ACC112 (cell line): ENCODE results near the gene KCNMA1.

Experiments
- H2AFZ ChIP-seq: fragments of 200-600 bp; sonication (generic); one replicate; pipeline ENCODE4 v1.6.0; 2017; ENCODE audit warnings: antibody characterized with exemption, low read length; ENCODE audit not compliant: unreplicated experiment
- H3K27ac ChIP-seq: fragments of 200-600 bp; sonication (generic); 2 replicates; pipeline ENCODE4 v1.5.1; 2014; ENCODE audit warnings: low read depth, mild to moderate bottlenecking, antibody characterized with exemption, low read length, moderate library complexity
- H3K27me3 ChIP-seq: fragments of 200-600 bp; sonication (generic); 2 replicates; pipeline ENCODE4 v1.6.1; 2014; ENCODE audit warnings: mild to moderate bottlenecking, antibody characterized with exemption, low read length, moderate library complexity, mixed read lengths; ENCODE audit not compliant: insufficient read depth
- H3K36me3 ChIP-seq: fragments of 200-600 bp; sonication (generic); 2 replicates; pipeline ENCODE4 v1.6.1; 2016; ENCODE audit warnings: mild to moderate bottlenecking, antibody characterized with exemption, low read length, moderate library complexity, mixed read lengths; ENCODE audit not compliant: insufficient read depth
- H3K4me1 ChIP-seq: fragments of 200-600 bp; sonication (generic); one replicate; pipeline ENCODE4 v1.6.1; 2016; ENCODE audit warnings: low read length, mixed read lengths; ENCODE audit not compliant: insufficient read depth, unreplicated experiment, control insufficient read depth
- H3K4me3 ChIP-seq: fragments of 200-600 bp; sonication (generic); 2 replicates; pipeline ENCODE4 v1.5.1; 2014; ENCODE audit warnings: mild to moderate bottlenecking, low read depth, low read length
- H3K79me2 ChIP-seq: fragments of 200-600 bp; sonication (generic); one replicate; pipeline ENCODE4 v1.6.0; 2016; ENCODE audit warnings: low read length; ENCODE audit not compliant: control insufficient read depth, unreplicated experiment, insufficient read depth

Gene KCNMA1

GRCh38 chr10:77259171-77259874, 378.3 kb downstream of the KCNMA1 start:
- Histone ChIP-seq H3K4me1 (peaks cover 10% of the 10 kb centered on the region), H3K36me3 (no peaks in the 10 kb centered on the region), H3K4me3 (no peak overlapping the region), H2AFZ (no peak overlapping the region), H3K27me3 (no peaks in the 10 kb centered on the region), H3K79me2 (no peaks in the 10 kb centered on the region), H3K27ac (no peak overlapping the region)

GRCh38 chr10:77256346-77256745, 381.3 kb downstream of the KCNMA1 start:
- H3K4me1 ChIP-seq, result peaks cover 10% of the 10 kb centered on the region
- H3K27ac ChIP-seq, result no peak overlapping the region
- H2AFZ ChIP-seq, result no peak overlapping the region
- no peaks in the 10 kb centered on the region for H3K27me3 ChIP-seq
- no peaks in the 10 kb centered on the region for H3K79me2 ChIP-seq
- no peak overlapping the region for H3K4me3 ChIP-seq
- H3K36me3 ChIP-seq, result no peaks in the 10 kb centered on the region

GRCh38 chr10:77253556-77254064, 384.0 kb downstream of the KCNMA1 start:
- no peaks in the 10 kb centered on the region for H3K79me2 ChIP-seq
- no peaks in the 10 kb centered on the region for H3K27me3 ChIP-seq
- no peaks in the 10 kb centered on the region for H3K36me3 ChIP-seq
- no peak overlapping the region for H2AFZ ChIP-seq
- no peak overlapping the region for H3K27ac ChIP-seq
- H3K4me1 ChIP-seq, result peaks cover 10% of the 10 kb centered on the region
- H3K4me3 ChIP-seq, result no peak overlapping the region

GRCh38 chr10:77253147-77253545, 384.5 kb downstream of the KCNMA1 start:
- Histone ChIP-seq H3K79me2 (no peaks in the 10 kb centered on the region), H3K27me3 (no peaks in the 10 kb centered on the region), H3K27ac (no peak overlapping the region), H3K4me3 (no peak overlapping the region), H2AFZ (no peak overlapping the region), H3K36me3 (no peaks in the 10 kb centered on the region), H3K4me1 (peaks cover 10% of the 10 kb centered on the region)

- no peak overlapping the region for H3K27ac ChIP-seq
Measured at GRCh38 chr10:77252380-77253146, 385.0 kb downstream of the KCNMA1 start.

GRCh38 chr10:77251297-77252013, 386.2 kb downstream of the KCNMA1 start:
- H2AFZ ChIP-seq, result no peak overlapping the region
- H3K4me1 ChIP-seq, result peaks cover 23% of the 10 kb centered on the region
- H3K27ac ChIP-seq, result no peak overlapping the region
- no peaks in the 10 kb centered on the region for H3K27me3 ChIP-seq
- no peak overlapping the region for H3K4me3 ChIP-seq
- no peaks in the 10 kb centered on the region for H3K36me3 ChIP-seq
- H3K79me2 ChIP-seq, result no peaks in the 10 kb centered on the region

More at GRCh38 chr10:77252380-77253146, 385.0 kb downstream of the KCNMA1 start:
- H2AFZ ChIP-seq, result no peak overlapping the region
- H3K79me2 ChIP-seq, result no peaks in the 10 kb centered on the region
- peaks cover 12% of the 10 kb centered on the region for H3K4me1 ChIP-seq
- H3K36me3 ChIP-seq, result no peaks in the 10 kb centered on the region
- no peak overlapping the region for H3K4me3 ChIP-seq
- H3K27me3 ChIP-seq, result no peaks in the 10 kb centered on the region

GRCh38 chr10:77249901-77250459, 387.6 kb downstream of the KCNMA1 start:
- Histone ChIP-seq H3K4me3 (no peak overlapping the region), H3K36me3 (no peaks in the 10 kb centered on the region), H3K27ac (no peak overlapping the region), H3K4me1 (peaks cover 34% of the 10 kb centered on the region), H2AFZ (no peak overlapping the region), H3K27me3 (no peaks in the 10 kb centered on the region), H3K79me2 (no peaks in the 10 kb centered on the region)

- Histone ChIP-seq H3K4me3 (no peak overlapping the region), H2AFZ (no peak overlapping the region), H3K27me3 (no peaks in the 10 kb centered on the region), H3K4me1 (peaks cover 32% of the 10 kb centered on the region), H3K36me3 (no peaks in the 10 kb centered on the region), H3K27ac (no peak overlapping the region), H3K79me2 (no peaks in the 10 kb centered on the region)
Measured at GRCh38 chr10:77248104-77248790, 389.4 kb downstream of the KCNMA1 start.

- Histone ChIP-seq H3K4me1 (peaks cover 41% of the 10 kb centered on the region), H3K27me3 (no peaks in the 10 kb centered on the region), H3K27ac (peak overlapping the region; percentile 31; the same call in 1 of the 2 replicates), H3K4me3 (peak overlapping the region; percentile 33; the same call in 1 of the 2 replicates), H3K79me2 (no peaks in the 10 kb centered on the region), H3K36me3 (no peaks in the 10 kb centered on the region), H2AFZ (peak overlapping the region; percentile 54)
Measured at GRCh38 chr10:77247031-77247990, 390.3 kb downstream of the KCNMA1 start.
